ENCODE data around the gene ZBTB12. TPM values are rescaled to one million over a fixed set of nuclear protein-coding genes. Genes with fewer than 3 reads are reported as not detected.

ZBTB12 gene, protein sequence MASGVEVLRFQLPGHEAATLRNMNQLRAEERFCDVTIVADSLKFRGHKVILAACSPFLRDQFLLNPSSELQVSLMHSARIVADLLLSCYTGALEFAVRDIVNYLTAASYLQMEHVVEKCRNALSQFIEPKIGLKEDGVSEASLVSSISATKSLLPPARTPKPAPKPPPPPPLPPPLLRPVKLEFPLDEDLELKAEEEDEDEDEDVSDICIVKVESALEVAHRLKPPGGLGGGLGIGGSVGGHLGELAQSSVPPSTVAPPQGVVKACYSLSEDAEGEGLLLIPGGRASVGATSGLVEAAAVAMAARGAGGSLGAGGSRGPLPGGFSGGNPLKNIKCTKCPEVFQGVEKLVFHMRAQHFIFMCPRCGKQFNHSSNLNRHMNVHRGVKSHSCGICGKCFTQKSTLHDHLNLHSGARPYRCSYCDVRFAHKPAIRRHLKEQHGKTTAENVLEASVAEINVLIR
- 1 to 10 TPM; 1.0 to 3.5 (median 3.1) TPM for total RNA-seq
- total RNA-seq (2013): 0.61 TPM
- total RNA-seq: 0.08 to 2.7 (median 0.93) reads per million in 29 experiments

DNA sequence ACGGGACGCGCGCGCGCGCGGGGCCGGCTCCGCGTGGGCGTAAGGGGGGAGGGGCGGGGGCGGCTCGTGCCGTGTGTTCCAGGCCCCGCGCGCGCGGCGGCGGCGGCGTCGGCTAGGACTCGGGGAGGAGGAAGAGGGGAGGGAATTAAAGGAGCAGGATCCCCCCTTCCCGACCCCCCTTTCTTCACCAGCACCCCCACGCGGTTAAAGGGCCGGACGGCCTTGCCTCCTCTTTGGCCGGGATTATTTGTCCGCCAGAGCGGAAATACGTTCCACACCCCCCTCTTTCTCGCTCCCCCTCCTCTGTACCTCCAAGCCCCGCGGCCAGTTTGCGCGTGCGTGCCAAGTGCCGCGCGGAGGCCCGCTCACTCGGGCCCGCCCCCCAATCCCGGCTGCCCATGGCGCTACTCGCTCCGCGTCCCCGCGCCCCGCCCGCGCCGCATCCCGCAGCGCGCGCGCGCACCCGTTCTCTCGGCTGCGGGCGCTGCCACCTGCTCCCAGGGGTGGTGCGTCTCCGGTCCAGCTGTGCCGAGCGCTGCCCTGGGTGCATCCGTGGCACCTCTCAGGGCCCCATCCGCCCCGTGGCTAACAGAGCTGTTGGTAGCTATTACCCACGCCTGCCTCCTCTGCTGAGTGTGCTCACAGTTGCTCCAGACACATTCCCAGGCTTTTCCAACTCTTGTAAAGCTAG lies at the start of gene ZBTB12:
ZBTB12 (minus strand) TSS at position 134 of the 691 bp plus-strand sequence. CDS start 781 bp downstream, outside the sequence.
- Mint-ChIP-seq H3K9me3 (no peaks in the 10 kb centered on the region), H3K4me1 (peaks cover 30 to 31% (median 31%) of the 10 kb centered on the region in 3 donors), H3K4me3 (peak within 1 kb of the TSS; percentile 77 to 89 (median 86)), H3K27ac (peak within 1 kb of the TSS; percentile 84 to 90), H3K27me3 (no peaks in the 10 kb centered on the region), H3K36me3 (no peaks in the 10 kb centered on the region)
- WGBS (ENCODE audit: insufficient coverage): under 1% methylated on average over 59 of the region's 77 CpGs
- POLR2A ChIA-PET: interaction anchor here in 1 of 2 donors (0.6 kb wide), 1 partner anchor 72 kb away, joined by 3 read pairs; no protein-coding TSS in a partner anchor
- DNase-seq: peak; percentile 63 to 92 (median 78)
- peak; percentile 62 to 71 (median 70) for ATAC-seq (replicated peaks in 1 of 4)
- peaks cover 9 to 37% of the 10 kb centered on the region in 2 experiments for H3K4me1 ChIP-seq (ENCODE audit: control insufficient read depth in 1 of 2, extremely low read depth in 1 of 2, insufficient read depth in 2 of 2, low read length in 2 of 2)
- H3K27ac ChIP-seq (ENCODE audit: low read length): peak within 1 kb of the TSS; percentile 72
- H3K36me3 ChIP-seq (ENCODE audit: control insufficient read depth in 2 of 2, extremely low read depth in 1 of 2, insufficient read depth in 1 of 2, low read length in 1 of 2): no peaks in the 10 kb centered on the region
- H3K9me3 ChIP-seq: no peaks in the 10 kb centered on the region
- H3K4me3 ChIP-seq (ENCODE audit: control insufficient read depth in 1 of 2, extremely low read depth in 1 of 2, low read length in 1 of 2): peak within 1 kb of the TSS; percentile 55 to 76
- H3K27me3 ChIP-seq (replicated peaks in 1 of 2; ENCODE audit: control insufficient read depth in 2 of 2, extremely low read depth in 1 of 2, insufficient read depth in 2 of 2, low read length in 1 of 2): peaks cover 0 to 6% of the 10 kb centered on the region in 2 experiments
- CTCF ChIA-PET: interaction anchor here (0.6 to 1.4 kb wide), 3 partner anchors 13 to 50 kb away, joined by 3 to 8 read pairs (median 3); no protein-coding TSS in a partner anchor

DNA sequence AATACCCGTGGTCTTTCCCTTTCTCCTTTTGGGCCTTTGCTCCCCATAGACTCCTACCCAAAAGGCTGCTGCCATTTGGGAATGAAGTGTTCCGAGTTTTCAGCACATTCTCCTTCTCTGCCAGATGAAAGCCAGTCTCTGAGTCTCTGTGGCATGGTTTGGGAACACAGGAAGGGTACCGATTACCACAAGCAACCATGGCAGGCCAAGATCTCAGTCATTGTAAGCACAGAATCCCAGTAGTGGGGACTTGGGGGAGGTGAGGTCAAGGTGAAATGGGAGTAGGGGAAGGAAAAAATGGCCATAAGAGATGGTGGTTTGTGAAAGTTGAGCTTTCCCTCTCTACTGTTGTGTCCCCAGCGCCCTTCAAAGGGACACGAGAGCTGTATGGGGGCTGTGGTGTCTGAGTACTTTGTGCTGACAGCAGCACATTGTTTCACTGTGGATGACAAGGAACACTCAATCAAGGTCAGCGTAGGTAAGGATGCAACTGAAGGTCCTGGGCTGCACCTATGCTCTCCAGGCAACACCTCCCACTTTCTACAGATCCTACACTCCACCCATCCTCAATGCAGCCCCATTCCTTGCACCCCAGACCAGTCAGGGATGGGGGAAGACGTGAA lies 48.2 kb upstream of the ZBTB12 start:
- no peak for DNase-seq
- Mint-ChIP-seq H3K4me1 (peaks cover 0 to 5% (median 0%) of the 10 kb centered on the region in 3 donors), H3K4me3 (no peak overlapping the region), H3K36me3 (peaks cover 24% of the 10 kb centered on the region), H3K27ac (peak overlapping the region in 1 of 2 donors; percentile 31), H3K27me3 (peaks cover 0 to 6% of the 10 kb centered on the region in 2 donors), H3K9me3 (no peaks in the 10 kb centered on the region)
- peaks cover 13 to 37% of the 10 kb centered on the region in 2 donors for H3K36me3 ChIP-seq (ENCODE audit: control insufficient read depth in 2 of 2, extremely low read depth in 1 of 2, insufficient read depth in 1 of 2, low read length in 1 of 2)
- H3K9me3 ChIP-seq: no peaks in the 10 kb centered on the region
- no peak overlapping the region for H3K4me3 ChIP-seq (ENCODE audit: control insufficient read depth in 1 of 2, extremely low read depth in 1 of 2, low read length in 1 of 2)
- peaks cover 0 to 14% of the 10 kb centered on the region in 2 experiments for H3K27me3 ChIP-seq (replicated peaks in 1 of 2; ENCODE audit: control insufficient read depth in 2 of 2, extremely low read depth in 1 of 2, insufficient read depth in 2 of 2, low read length in 1 of 2)
- H3K4me1 ChIP-seq (ENCODE audit: control insufficient read depth in 1 of 2, extremely low read depth in 1 of 2, insufficient read depth in 2 of 2, low read length in 2 of 2): no peaks in the 10 kb centered on the region
- ChIA-PET POLR2A (no interaction called here), CTCF (interaction anchor here in 1 of 2 donors (0.6 to 1.0 kb wide), 2 partner anchors 15 to 481 kb away, joined by 3 to 4 read pairs; no protein-coding TSS in a partner anchor)
- no peak for ATAC-seq (replicated peaks in 1 of 4)
- WGBS (ENCODE audit: insufficient coverage): 93% methylated on average over 1 of the region's 7 CpGs
- H3K27ac ChIP-seq (ENCODE audit: low read length): no peak overlapping the region

DNA sequence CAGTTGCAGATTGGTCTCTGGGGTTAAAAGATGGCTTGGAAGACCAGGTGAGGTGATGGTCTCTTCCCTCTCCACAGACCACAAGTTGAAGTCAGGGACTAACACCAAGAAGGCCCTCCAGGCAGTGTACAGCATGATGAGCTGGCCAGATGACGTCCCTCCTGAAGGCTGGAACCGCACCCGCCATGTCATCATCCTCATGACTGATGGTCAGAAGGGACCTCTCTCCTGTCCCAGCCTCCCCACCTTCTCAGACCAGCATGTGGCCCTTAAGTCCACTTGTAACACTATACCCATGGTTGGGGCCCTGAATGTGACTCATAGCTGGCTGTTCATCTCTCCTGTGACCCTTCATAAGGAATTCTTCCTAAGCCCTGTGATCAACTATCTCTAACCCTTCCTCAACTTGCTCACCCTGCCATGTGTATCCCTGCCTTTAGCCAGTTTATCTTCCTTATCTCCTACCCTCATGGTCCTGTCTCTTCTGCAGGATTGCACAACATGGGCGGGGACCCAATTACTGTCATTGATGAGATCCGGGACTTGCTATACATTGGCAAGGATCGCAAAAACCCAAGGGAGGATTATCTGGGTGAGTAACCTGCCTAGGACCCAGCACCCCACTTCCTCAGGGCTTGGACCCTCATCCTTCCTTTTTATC lies 47.0 kb upstream of the ZBTB12 start:
- ATAC-seq (replicated peaks in 1 of 4): no peak
- peaks cover 0 to 5% (median 0%) of the 10 kb centered on the region in 3 donors for H3K4me1 Mint-ChIP-seq
- H3K27ac Mint-ChIP-seq: peak overlapping the region in 1 of 2 donors; percentile 20
- H3K4me1 ChIP-seq (ENCODE audit: control insufficient read depth in 1 of 2, extremely low read depth in 1 of 2, insufficient read depth in 2 of 2, low read length in 2 of 2): no peaks in the 10 kb centered on the region
- H3K9me3 Mint-ChIP-seq: no peaks in the 10 kb centered on the region
- CTCF ChIA-PET: interaction anchor here (0.6 to 0.8 kb wide), 2 partner anchors 10 to 285 kb away, joined by 3 to 5 read pairs; partner anchors contain the start of genes NELFE (in 1 of the 2) and SKIC2 (in 1 of the 2)
- DNase-seq: no peak
- no peak overlapping the region for H3K4me3 ChIP-seq (ENCODE audit: control insufficient read depth in 1 of 2, extremely low read depth in 1 of 2, low read length in 1 of 2)
- peaks cover 13% of the 10 kb centered on the region for H3K36me3 Mint-ChIP-seq
- peaks cover 0 to 25% of the 10 kb centered on the region in 2 experiments for H3K27me3 ChIP-seq (replicated peaks in 1 of 2; ENCODE audit: control insufficient read depth in 2 of 2, extremely low read depth in 1 of 2, insufficient read depth in 2 of 2, low read length in 1 of 2)
- H3K27ac ChIP-seq (ENCODE audit: low read length): no peak overlapping the region
- H3K36me3 ChIP-seq (ENCODE audit: control insufficient read depth in 2 of 2, extremely low read depth in 1 of 2, insufficient read depth in 1 of 2, low read length in 1 of 2): peaks cover 9 to 26% of the 10 kb centered on the region in 2 donors
- WGBS (ENCODE audit: insufficient coverage): no CpG with 5 or more reads among the region's 6 CpGs
- no peaks in the 10 kb centered on the region for H3K9me3 ChIP-seq
- POLR2A ChIA-PET: interaction anchor here in 1 of 2 donors (0.5 kb wide), 1 partner anchor 93 kb away, joined by 4 read pairs; no protein-coding TSS in a partner anchor
- peaks cover 0 to 14% of the 10 kb centered on the region in 2 donors for H3K27me3 Mint-ChIP-seq
- no peak overlapping the region for H3K4me3 Mint-ChIP-seq

DNA sequence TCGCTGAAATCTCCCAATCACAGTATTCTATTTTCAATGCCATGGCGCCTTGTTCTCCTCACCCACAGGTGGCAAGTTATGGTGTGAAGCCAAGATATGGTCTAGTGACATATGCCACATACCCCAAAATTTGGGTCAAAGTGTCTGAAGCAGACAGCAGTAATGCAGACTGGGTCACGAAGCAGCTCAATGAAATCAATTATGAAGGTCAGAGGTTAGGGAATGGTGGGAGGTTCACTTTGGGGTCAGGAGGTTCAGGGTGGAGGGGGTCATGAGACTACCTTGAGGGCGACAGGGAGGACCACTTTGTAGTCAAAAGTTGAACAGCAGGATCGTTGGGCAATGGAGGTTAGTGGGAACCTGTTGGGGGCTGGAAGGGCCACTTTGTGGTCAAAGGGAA lies 46.4 kb upstream of the ZBTB12 start:
- Histone ChIP-seq H3K36me3 (ENCODE audit: control insufficient read depth in 2 of 2, extremely low read depth in 1 of 2, insufficient read depth in 1 of 2, low read length in 1 of 2) (peaks cover 9 to 20% of the 10 kb centered on the region in 2 donors), H3K4me1 (ENCODE audit: control insufficient read depth in 1 of 2, extremely low read depth in 1 of 2, insufficient read depth in 2 of 2, low read length in 2 of 2) (no peaks in the 10 kb centered on the region), H3K9me3 (no peaks in the 10 kb centered on the region), H3K4me3 (ENCODE audit: control insufficient read depth in 1 of 2, extremely low read depth in 1 of 2, low read length in 1 of 2) (no peak overlapping the region), H3K27ac (ENCODE audit: low read length) (no peak overlapping the region), H3K27me3 (replicated peaks in 1 of 2; ENCODE audit: control insufficient read depth in 2 of 2, extremely low read depth in 1 of 2, insufficient read depth in 2 of 2, low read length in 1 of 2) (peaks cover 0 to 31% of the 10 kb centered on the region in 2 experiments)
- Mint-ChIP-seq H3K27me3 (peaks cover 0 to 18% of the 10 kb centered on the region in 2 donors), H3K4me1 (peaks cover 0 to 5% (median 0%) of the 10 kb centered on the region in 3 donors), H3K9me3 (no peaks in the 10 kb centered on the region), H3K27ac (no peak overlapping the region), H3K36me3 (peaks cover 8% of the 10 kb centered on the region), H3K4me3 (no peak overlapping the region)
- no peak for DNase-seq
- CTCF ChIA-PET: interaction anchor here in 1 of 2 donors (0.6 kb wide), 1 partner anchor 285 kb away, joined by 5 read pairs; no protein-coding TSS in a partner anchor
- ATAC-seq (replicated peaks in 1 of 4): no peak
- POLR2A ChIA-PET: interaction anchor here in 1 of 2 donors (0.7 kb wide), 1 partner anchor 113 kb away, joined by 3 read pairs; no protein-coding TSS in a partner anchor
- 74% methylated on average over 5 of the region's 5 CpGs for WGBS (ENCODE audit: insufficient coverage)

DNA sequence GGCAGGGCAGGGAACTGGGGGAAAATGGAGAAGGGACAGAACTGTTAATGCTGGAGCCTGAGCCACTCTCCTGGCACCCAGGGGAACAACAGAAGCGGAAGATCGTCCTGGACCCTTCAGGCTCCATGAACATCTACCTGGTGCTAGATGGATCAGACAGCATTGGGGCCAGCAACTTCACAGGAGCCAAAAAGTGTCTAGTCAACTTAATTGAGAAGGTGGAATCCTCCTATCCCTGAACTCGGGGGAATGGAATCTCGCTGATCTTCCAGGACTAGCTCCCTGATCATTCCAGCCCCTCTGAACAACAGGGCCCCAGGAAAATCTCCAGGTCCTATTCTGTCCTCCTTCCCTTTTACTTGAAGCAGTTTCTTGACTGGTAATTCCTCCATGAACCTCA lies 46.0 kb upstream of the ZBTB12 start:
- WGBS (ENCODE audit: insufficient coverage): 83% methylated on average over 3 of the region's 4 CpGs
- ATAC-seq (replicated peaks in 1 of 4): no peak
- Histone ChIP-seq H3K27ac (ENCODE audit: low read length) (no peak overlapping the region), H3K9me3 (no peaks in the 10 kb centered on the region), H3K4me1 (ENCODE audit: control insufficient read depth in 1 of 2, extremely low read depth in 1 of 2, insufficient read depth in 2 of 2, low read length in 2 of 2) (no peaks in the 10 kb centered on the region), H3K36me3 (ENCODE audit: control insufficient read depth in 2 of 2, extremely low read depth in 1 of 2, insufficient read depth in 1 of 2, low read length in 1 of 2) (peaks cover 8 to 16% of the 10 kb centered on the region in 2 donors), H3K27me3 (replicated peaks in 1 of 2; ENCODE audit: control insufficient read depth in 2 of 2, extremely low read depth in 1 of 2, insufficient read depth in 2 of 2, low read length in 1 of 2) (peaks cover 0 to 35% of the 10 kb centered on the region in 2 experiments), H3K4me3 (ENCODE audit: control insufficient read depth in 1 of 2, extremely low read depth in 1 of 2, low read length in 1 of 2) (no peak overlapping the region)
- H3K4me3 Mint-ChIP-seq: no peak overlapping the region
- peaks cover 0 to 18% of the 10 kb centered on the region in 2 donors for H3K27me3 Mint-ChIP-seq
- H3K9me3 Mint-ChIP-seq: no peaks in the 10 kb centered on the region
- DNase-seq: no peak
- H3K4me1 Mint-ChIP-seq: peaks cover 0 to 5% (median 0%) of the 10 kb centered on the region in 3 donors
- H3K36me3 Mint-ChIP-seq: peaks cover 3% of the 10 kb centered on the region
- CTCF ChIA-PET: no interaction called here
- H3K27ac Mint-ChIP-seq: no peak overlapping the region
- POLR2A ChIA-PET: interaction anchor here in 1 of 2 donors (0.7 kb wide), 1 partner anchor 112 kb away, joined by 3 read pairs; no protein-coding TSS in a partner anchor

Data from T-cell (primary cell).